GM20431 (cell line): ENCODE results near the gene CRB3.
"Not testable (repeated sequence)": the region's sequence is repeated elsewhere in the genome, so short reads cannot be mapped to it uniquely, and the experiment has no call there.

ENCODE experiments used
- in situ Hi-C: fragments of 300-500 bp; cut with MseI, MboI; formaldehyde crosslinking; loops from one replicate; pipeline ENCODE4 v1.15.0; 2020; ENCODE audit warnings: low sequenced_read_pairs; ENCODE audit not compliant: unreplicated experiment

The CRB3 gene, protein sequence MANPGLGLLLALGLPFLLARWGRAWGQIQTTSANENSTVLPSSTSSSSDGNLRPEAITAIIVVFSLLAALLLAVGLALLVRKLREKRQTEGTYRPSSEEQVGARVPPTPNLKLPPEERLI

GRCh38 chr19:6464070-6464873, at the start of gene CRB3:
CRB3 (plus strand) TSS chr19:6464271; CDS start chr19:6464702, 431 bp downstream.
- in situ Hi-C loops, result no loop called here

DNA sequence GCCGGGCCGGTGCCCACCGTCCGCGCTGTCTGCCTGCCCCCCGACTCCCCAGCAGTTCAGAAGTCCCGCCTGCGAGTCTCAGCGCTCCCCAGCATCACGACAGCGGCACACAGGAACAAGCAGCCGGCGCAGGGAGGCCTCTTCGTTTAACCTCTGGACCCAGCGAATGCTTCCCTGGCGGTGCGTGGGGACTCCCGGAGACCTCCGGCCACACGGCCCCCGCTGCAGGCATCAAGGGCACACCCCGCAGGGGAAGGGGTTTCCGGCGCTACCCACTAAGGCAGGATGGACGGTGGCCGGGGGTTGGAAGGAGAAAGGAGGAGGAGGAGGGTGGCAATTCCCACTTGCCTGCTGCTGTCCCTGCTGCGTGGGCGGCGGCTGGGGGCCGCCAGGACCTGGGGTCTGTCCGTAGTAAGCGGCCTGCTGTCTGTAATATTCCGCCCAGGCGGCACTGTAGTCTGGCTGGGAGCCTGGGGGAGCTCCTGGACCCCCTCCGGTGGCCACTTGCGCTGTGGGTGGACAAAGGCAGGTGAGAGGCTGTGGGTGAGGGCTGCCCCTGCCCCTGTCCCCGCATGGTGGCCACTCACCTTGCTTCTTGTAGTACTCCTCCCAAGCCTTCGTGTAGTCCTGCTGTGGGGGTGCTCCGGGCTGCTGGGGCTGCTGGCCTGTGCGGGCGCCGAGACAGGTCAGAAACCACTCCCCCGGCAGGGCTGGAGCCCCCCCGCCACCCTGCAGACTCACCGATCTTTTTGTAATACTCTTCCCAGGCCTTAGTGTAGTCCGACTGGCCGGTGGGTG, 49.1 kb upstream of the CRB3 start:
- in situ Hi-C loops, result no loop called here

DNA sequence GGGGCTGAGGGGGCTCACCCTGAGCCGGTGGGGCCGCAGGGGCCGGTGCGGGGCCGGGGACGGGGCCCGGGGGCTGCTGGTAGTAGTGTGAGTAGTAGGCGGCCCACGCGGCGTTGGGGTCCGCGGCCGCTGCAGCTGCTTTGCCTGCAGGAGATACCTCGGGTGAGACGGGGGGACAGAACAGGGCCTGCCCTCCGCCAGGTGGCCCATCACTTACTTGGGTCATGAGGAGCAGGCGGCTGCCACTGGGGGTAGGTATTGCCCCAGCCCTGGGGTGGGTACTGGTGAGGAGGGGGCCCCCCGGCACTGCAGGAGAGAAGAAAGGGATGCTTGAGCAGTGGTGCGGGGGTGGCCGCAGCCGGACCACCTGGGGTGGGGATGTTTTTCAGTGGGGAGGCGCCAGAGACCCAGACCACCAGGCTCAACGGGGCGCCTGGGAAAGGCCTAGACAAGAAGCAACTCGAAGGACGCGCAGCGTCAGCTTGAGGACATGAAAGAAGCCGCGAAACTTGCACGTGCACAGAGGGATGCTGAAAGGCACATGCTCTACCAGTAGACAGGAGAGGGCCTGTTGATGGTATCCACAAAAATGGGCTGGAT, 48.4 kb upstream of the CRB3 start:
- in situ Hi-C loops, result no loop called here

DNA sequence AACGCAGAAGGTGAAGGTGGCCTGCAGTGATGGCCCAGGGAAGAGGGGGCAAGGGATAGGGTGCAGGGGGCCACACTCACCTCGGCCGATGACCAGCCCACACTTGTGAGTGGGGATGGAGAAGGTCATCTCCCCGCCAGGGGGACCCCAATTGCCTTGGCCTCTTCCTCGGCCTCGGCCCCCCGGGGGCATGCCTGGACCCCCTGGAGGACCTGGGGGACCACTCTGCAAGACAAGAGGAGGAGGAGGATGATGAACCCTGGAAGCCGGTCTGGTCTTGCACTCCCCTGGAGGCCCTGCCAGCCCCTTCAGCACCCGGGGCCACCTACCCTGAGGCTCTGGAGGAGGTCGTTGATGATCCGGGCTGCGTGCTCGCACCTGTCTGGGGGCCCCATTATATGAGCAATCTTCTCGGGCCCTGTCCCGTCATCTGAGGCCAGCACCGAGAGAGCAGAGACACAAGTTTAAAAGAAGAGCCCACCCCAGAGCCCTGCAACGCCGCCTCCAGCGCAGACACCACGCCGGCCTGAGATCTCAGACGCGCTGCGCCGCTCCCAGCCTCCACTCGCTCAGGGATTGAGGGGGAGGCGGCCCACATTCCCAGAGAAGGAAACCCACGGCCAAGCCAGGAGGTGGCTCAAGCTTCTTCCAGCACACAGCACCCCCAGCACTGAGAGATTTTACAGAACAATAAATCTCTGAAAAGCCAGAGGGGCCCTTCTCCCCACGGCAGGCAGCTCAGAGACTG, 47.2 kb upstream of the CRB3 start:
- in situ Hi-C loops, result no loop called here

GRCh38 chr19:6417713-6418561, 46.1 kb upstream of the CRB3 start:
- in situ Hi-C loops, result no loop called here

DNA sequence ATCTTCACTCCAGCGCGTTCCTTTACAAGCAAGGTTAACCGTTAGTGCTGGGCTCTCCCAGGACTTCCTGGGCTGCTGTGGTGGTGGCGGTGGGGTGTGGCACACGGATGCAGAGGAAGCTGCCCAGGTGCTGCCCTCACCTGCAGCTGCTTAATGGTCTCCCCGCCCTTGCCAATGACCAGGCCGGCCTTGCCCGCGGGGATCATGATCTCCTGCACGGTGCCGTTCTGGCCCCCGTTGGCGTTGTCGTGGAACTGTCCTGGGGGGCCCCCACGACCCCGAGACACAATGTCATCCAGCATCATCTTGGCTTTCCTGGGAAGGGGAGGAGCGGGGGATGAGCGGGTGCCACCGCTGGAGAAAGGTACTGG, 45.5 kb upstream of the CRB3 start:
- in situ Hi-C loops, result no loop called here

GRCh38 chr19:6421075-6422014, 42.7 kb upstream of the CRB3 start:
- in situ Hi-C loops, result no loop called here

DNA sequence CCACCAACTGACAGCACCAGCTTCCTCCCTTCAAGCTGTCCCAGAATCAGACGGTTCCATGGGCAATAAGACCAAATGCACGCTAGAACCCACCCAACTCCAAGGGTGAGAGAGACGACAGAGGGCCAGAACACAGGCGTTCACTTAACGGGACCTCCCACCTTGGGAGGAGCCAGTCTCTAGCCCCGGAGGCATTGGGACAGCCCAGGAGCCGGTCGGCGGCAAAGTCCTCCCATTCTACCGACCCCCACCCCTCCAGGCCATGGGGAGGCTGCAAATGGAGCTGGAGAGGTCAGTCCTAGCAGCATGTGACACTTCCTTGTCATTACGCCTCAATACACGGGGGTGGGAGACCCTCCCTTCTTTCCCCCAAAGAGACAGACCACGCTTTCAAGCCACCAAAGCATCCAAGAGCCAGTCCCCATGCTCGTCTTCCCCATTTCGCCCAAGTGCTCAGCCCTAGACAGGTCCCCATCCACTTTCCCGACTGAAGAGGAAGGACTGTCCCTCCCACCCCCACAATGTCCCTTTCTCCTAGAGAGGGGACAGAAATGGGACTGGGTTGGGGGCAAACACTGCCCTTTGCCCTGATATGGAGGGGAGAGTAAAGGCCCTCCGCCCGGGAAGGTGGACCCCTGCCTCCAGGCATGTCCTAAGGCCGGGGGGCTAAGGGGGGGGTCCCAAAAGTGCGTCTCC, 40.4 kb upstream of the CRB3 start:
- in situ Hi-C loops, result no loop called here

- in situ Hi-C loops, result no loop called here
These were observed 39.7 kb upstream of the CRB3 start, which contains the start of gene KHSRP for GRCh38 chr19:6424195-6424938. KHSRP (minus strand) TSS chr19:6424811; CDS start chr19:6424701, 110 bp downstream.

DNA sequence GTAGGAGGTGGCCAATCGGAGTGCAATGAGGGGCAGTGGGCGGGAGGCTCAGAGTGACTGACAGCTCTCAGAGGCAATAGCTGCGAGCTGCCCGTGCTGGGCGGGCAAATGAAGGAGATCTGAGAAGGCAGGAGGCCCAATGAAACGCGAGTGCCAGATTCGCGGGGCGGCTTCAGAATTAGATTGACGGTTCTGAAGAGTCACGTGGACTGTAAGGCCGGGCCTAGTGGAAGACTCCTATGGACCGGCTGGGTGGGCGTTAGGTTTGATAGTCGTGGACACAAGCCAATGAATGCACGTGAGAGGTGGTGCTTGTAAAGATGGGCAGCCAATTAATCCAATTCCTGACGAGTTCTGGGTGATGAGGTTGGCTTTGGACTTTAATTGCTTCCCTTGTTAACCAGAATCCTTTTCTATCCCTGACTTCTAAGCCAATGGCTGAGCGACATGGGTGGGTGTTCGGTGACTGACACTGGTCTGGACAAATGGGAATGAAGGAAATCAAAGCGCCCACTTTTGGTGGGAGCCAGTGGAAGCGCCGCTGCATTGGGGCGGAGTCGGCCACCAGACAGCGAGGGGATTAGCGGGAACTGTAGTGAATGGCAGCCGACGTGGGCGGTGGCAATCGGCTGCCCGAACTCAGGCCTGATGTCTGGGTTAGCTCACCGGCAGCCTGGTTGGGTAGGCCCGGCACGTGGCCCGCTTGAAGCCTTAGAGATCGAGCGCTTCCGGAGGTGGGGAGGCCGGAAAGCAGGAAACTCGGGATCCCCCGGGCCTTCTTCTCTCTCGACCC, 38.9 kb upstream of the CRB3 start:
- in situ Hi-C loops, result no loop called here

DNA sequence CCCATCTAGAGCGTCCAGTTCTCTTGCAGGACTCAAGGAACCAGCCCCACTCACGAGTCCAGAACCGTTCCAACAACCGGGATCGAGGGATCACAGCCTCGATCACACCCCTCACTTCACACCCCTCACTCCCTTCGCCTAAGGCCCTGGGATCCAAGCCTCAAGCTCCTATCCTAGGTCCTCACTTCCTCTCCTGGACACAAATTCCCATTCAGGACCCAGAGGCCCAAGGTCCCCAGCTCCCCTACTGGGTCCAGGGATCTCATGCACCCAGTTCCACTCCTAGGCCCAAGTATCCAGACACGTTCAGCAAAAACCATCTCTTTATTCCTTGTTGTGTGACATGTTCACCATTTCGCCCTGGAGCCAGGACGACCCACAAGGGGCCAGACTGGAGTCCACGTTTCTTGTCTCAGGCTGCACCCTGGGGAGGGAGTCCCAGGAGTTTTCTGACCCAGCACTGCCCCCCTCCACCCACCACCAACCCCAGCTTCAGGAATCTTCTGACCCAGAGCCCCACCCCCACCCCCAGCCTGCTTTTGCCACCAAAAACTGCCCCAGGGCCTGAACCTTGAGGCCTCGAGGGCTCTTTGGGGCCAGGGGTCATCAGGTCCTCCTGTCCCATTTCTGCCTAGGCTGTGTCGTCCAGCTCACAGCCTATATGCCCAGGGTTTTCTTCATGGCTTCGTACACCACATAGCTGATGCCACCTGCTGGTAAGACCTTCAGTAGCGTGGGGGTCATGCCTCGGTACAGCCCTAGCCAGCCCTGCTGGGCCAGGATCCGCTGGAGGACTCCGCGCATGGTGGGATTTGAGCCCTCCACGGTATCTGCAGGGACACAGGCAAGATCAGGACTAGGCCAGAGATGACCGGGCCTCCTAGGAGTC, 38.1 kb upstream of the CRB3 start:
- in situ Hi-C loops, result no loop called here

- in situ Hi-C loops, result no loop called here
These were observed 36.9 kb upstream of the CRB3 start for GRCh38 chr19:6427131-6427530.

DNA sequence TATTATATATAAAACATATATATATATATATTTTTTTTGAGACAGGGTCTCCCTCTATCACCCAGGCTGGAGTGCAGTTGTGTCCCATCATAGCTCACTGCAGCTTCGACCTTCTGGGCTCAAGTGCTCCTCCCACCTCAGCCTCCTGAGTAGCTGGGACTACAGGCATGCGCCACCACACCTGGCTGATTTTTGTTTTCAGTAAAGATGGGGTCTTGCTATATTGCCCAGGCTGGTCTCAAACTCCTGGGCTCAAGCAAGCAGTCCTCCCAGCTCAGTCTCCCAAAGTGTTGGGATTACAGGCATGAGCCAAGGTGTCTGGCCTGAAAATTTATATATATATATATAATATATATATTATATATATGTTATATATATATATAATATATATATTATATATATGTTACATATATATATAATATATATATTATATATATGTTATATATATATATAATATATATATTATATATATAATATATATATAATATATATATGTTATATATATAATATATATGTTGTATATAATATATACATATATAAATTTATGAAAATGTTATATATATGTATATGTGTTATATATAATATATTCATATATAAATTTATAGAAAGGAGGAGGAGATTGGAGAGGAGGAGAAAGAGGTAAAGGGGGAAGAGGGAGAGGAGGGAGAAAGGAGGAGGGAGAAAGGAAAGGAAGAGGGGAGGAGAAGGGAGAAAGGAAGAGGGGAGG, 35.2 kb upstream of the CRB3 start:
- in situ Hi-C loops, result not testable (repeated sequence)

DNA sequence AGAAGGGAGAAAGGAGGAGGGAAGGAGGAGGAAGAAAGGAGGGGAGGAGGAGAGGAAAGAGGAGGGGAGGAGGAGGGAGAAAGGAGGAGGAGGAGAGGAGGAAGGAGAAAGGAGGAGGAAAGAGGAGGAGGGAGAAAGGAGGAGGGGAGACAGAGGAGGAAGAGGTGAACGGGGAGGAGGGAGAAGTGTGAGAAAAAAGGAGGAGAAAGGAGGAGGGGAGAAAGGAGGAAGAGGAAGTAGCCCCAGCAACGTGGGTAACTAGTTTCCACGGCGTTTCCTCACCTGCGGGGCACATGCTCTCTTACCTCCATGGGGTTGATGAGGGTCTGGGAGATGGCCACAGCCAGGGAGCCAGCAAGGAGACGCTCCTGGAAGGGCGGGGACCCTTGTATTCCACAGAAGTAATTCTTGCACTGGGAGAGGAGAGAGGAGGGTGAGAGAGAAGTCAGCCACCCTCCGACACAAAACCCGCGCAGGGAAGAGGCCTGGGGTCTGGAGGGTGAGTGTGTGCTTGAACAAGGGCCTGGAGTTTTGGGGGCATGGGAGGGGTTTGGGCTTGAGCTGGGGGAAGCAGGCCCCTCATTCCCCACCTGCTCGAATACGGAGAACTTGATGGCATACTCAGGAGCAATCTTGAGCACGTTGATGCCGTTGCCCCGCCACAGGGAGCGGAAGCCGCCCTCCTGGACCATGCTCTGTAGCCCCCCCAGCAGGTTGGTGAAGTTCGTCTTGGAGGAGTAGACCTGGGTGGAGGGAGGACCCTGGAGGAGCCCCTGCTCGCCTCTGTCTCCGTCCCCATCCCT, 34.5 kb upstream of the CRB3 start:
- in situ Hi-C loops, result no loop called here
